ENCODE results near the gene PLAAT1. TPM values are rescaled to one million over a fixed set of nuclear protein-coding genes. Genes with fewer than 3 reads are reported as not detected.

Gene PLAAT1
- total RNA-seq, 2 donors from 2014 or later = not detected

GRCh38 chr3:193250492-193250891 lies 9.5 kb downstream of the PLAAT1 start:
- intact Hi-C loops (cut with DNase I) = no loop called here
- DNase-seq = no peak
- no peak overlapping the region for H3K4me3 ChIP-seq
- H3K9me3 ChIP-seq = no peaks in the 10 kb centered on the region
- H3K9ac ChIP-seq (ENCODE audit: low read depth in 2 of 2, low read length in 2 of 2) = no peak overlapping the region
- TF ChIP-seq CTCF (IDR thresholded peaks at IDR 0.05) = no peak
- H3K4me1 ChIP-seq = no peaks in the 10 kb centered on the region
- H3K36me3 ChIP-seq = no peaks in the 10 kb centered on the region
- no peaks in the 10 kb centered on the region for H3K27me3 ChIP-seq
- no peak overlapping the region for H3K27ac ChIP-seq

- intact Hi-C loops (cut with DNase I) = no loop called here
- Histone ChIP-seq H3K9ac (ENCODE audit: low read depth in 2 of 2, low read length in 2 of 2) (no peak overlapping the region), H3K27me3 (no peaks in the 10 kb centered on the region), H3K27ac (no peak overlapping the region), H3K4me1 (no peaks in the 10 kb centered on the region), H3K4me3 (no peak overlapping the region), H3K36me3 (no peaks in the 10 kb centered on the region), H3K9me3 (no peaks in the 10 kb centered on the region)
- TF ChIP-seq CTCF (IDR thresholded peaks at IDR 0.05) = no peak
- no peak for DNase-seq
These were observed 13.1 kb downstream of the PLAAT1 start for GRCh38 chr3:193253986-193254660.

- no peaks in the 10 kb centered on the region for H3K9me3 ChIP-seq
- no peak for DNase-seq
- H3K27ac ChIP-seq = no peak overlapping the region
- intact Hi-C loops (cut with DNase I) = no loop called here
- no peak overlapping the region for H3K4me3 ChIP-seq
- no peak overlapping the region for H3K9ac ChIP-seq (ENCODE audit: low read depth in 2 of 2, low read length in 2 of 2)
- TF ChIP-seq CTCF (IDR thresholded peaks at IDR 0.05) = no peak
- no peaks in the 10 kb centered on the region for H3K27me3 ChIP-seq
- no peaks in the 10 kb centered on the region for H3K36me3 ChIP-seq
- no peaks in the 10 kb centered on the region for H3K4me1 ChIP-seq
These were observed 20.9 kb downstream of the PLAAT1 start for GRCh38 chr3:193261970-193262369.

- H3K36me3 ChIP-seq = no peaks in the 10 kb centered on the region
- no peak for TF ChIP-seq CTCF (IDR thresholded peaks at IDR 0.05)
- no peak for DNase-seq
- intact Hi-C loops (cut with DNase I) = no loop called here
- H3K4me3 ChIP-seq = no peak overlapping the region
- H3K9me3 ChIP-seq = no peaks in the 10 kb centered on the region
- H3K9ac ChIP-seq (ENCODE audit: low read depth in 2 of 2, low read length in 2 of 2) = no peak overlapping the region
- H3K4me1 ChIP-seq = no peaks in the 10 kb centered on the region
- no peak overlapping the region for H3K27ac ChIP-seq
- no peaks in the 10 kb centered on the region for H3K27me3 ChIP-seq
These were observed 21.7 kb downstream of the PLAAT1 start for GRCh38 chr3:193262707-193263106.

- intact Hi-C loops (cut with DNase I) = no loop called here
- Histone ChIP-seq H3K9ac (ENCODE audit: low read depth in 2 of 2, low read length in 2 of 2) (no peak overlapping the region), H3K27ac (no peak overlapping the region), H3K27me3 (no peaks in the 10 kb centered on the region), H3K4me1 (no peaks in the 10 kb centered on the region), H3K36me3 (no peaks in the 10 kb centered on the region), H3K9me3 (no peaks in the 10 kb centered on the region), H3K4me3 (no peak overlapping the region)
- TF ChIP-seq CTCF (IDR thresholded peaks at IDR 0.05) = no peak
- DNase-seq = no peak
These were observed 28.5 kb downstream of the PLAAT1 start for GRCh38 chr3:193269343-193270028.

All from colonic mucosa (tissue), 4 donors.